ENCODE measurements around the gene CCNG1.

DNA sequence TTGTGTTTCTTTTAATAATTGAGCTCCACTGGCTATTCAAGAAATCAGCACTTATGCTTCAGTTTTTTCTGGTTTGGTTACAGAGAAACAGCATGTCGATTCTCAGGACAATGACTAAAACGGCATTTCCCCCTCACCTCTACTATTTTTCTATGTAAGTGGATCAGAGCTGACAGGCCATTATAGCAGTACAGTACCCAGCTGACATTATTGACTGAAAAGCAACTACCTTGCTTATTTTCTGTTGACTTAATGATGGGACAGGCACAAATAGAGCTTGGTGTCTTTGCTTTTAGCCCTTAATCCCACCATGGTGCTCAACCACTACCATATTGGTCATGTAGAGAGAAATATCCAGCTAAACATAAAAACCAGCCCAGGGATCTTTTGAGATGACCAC lies 35.4 kb upstream of the CCNG1 start:
- TF ChIP-seq CTCF (IDR thresholded peaks at IDR 0.05) (no peak), POLR2AphosphoS5 (IDR thresholded peaks at IDR 0.05) (no peak), POLR2A (IDR thresholded peaks at IDR 0.05) (no peak)
